ENCODE data around the gene SHC2. TPM values are rescaled to one million over a fixed set of nuclear protein-coding genes. Genes with fewer than 3 reads are reported as not detected.
A peak's percentile ranks its signal among the peaks of the same experiment; 100 is the strongest.

Gene SHC2
- total and polyA plus RNA-seq, 2 donors (not counting 3 experiments of a cell fraction or from before 2014, with no cell fraction given), result 7.5 to 11.8 TPM

GRCh38 chr19:507286-508203, 46.7 kb upstream of the SHC2 start, which contains the start of gene TPGS1:
Gene TPGS1, plus strand, starts transcription at chr19:507497. Its CDS starts 10 bp downstream, at chr19:507507.
- no peaks in the 10 kb centered on the region for H4K20me1 ChIP-seq (replicated peaks; ENCODE audit: control insufficient read depth, extremely low read depth, insufficient read depth, low read length)
- DNase-seq (ENCODE audit: low read depth, low spot score), result no peak
- dilution Hi-C loops (cut with MboI; ENCODE audit: extremely low pct_ligation_motif_present, low sequenced_read_pairs), result no loop called here
- TSS peak; percentile 23 for BruUV-seq (replicated peaks)
- intact Hi-C loops (cut with micrococcal nuclease), result loop anchor here (1.0 to 10.0 kb wide), 2 partner anchors 18 to 213 kb away; partner anchors contain the start of gene PLPP2
- H3K36me3 ChIP-seq (ENCODE audit: control insufficient read depth in 2 of 2, extremely low read depth in 1 of 2, insufficient read depth in 2 of 2, low read length in 2 of 2), result no peaks in the 10 kb centered on the region
- H3K79me2 ChIP-seq (ENCODE audit: control insufficient read depth, insufficient read depth, low read length), result peaks cover 8% of the 10 kb centered on the region
- peak within 1 kb of the TSS; percentile 78 for H3K9ac ChIP-seq (replicated peaks; ENCODE audit: extremely low read depth, insufficient read depth, low read length)
- peak; percentile 83 for FAIRE-seq
- TF ChIP-seq POLR2A (IDR thresholded peaks at IDR 0.05; ENCODE audit: low read depth, low read length) (peak; percentile 79), POLR2AphosphoS5 (IDR thresholded peaks at IDR 0.05; ENCODE audit: insufficient read depth, low read depth, low read length) (peak; percentile 71)
- TF ChIP-seq, protein P1, sequence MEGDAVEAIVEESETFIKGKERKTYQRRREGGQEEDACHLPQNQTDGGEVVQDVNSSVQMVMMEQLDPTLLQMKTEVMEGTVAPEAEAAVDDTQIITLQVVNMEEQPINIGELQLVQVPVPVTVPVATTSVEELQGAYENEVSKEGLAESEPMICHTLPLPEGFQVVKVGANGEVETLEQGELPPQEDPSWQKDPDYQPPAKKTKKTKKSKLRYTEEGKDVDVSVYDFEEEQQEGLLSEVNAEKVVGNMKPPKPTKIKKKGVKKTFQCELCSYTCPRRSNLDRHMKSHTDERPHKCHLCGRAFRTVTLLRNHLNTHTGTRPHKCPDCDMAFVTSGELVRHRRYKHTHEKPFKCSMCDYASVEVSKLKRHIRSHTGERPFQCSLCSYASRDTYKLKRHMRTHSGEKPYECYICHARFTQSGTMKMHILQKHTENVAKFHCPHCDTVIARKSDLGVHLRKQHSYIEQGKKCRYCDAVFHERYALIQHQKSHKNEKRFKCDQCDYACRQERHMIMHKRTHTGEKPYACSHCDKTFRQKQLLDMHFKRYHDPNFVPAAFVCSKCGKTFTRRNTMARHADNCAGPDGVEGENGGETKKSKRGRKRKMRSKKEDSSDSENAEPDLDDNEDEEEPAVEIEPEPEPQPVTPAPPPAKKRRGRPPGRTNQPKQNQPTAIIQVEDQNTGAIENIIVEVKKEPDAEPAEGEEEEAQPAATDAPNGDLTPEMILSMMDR (IDR thresholded peaks at IDR 0.05; ENCODE audit: extremely low read depth in 1 of 2, insufficient read depth in 1 of 2, low read depth in 1 of 2, low read length in 2 of 2), result no peak
- CTCF ChIA-PET, result interaction anchor here (0.9 to 1.5 kb wide), 18 partner anchors 10 to 214 kb away, joined by 3 to 28 read pairs (median 6); partner anchors contain the start of gene MADCAM1
- peak within 1 kb of the TSS; percentile 63 for H2AFZ ChIP-seq (ENCODE audit: low read depth, low read length)
- POLR2A ChIA-PET, result interaction anchor here (0.6 to 0.9 kb wide), 4 partner anchors 23 to 165 kb away, joined by 3 to 9 read pairs (median 3); no protein-coding TSS in a partner anchor
- no peaks in the 10 kb centered on the region for H3K9me3 ChIP-seq (replicated peaks; ENCODE audit: control insufficient read depth, insufficient read depth, low read length)
- H3K4me2 ChIP-seq (ENCODE audit: insufficient read depth, low read length), result peak within 1 kb of the TSS; percentile 73
- peak within 1 kb of the TSS; percentile 87 for H3K27ac ChIP-seq (ENCODE audit: insufficient read depth, low read depth, low read length)
- H3K4me1 ChIP-seq (ENCODE audit: control insufficient read depth, extremely low read depth, insufficient read depth, low read length), result peaks cover 18% of the 10 kb centered on the region
- H3K9me1 ChIP-seq (replicated peaks; ENCODE audit: control insufficient read depth, extremely low read depth, insufficient read depth, low read length), result no peaks in the 10 kb centered on the region
- no peaks in the 10 kb centered on the region for H3K27me3 ChIP-seq (ENCODE audit: control insufficient read depth in 2 of 2, insufficient read depth in 2 of 2, low read length in 2 of 2)
- H3K4me3 ChIP-seq (replicated peaks in 1 of 3; ENCODE audit: insufficient read depth in 1 of 3, low read depth in 1 of 3, low read length in 3 of 3), result peak within 1 kb of the TSS; percentile 52 to 91 (median 65)

Data from endothelial cell of umbilical vein (primary cell).